IgD-negative memory B cell (primary cell): ENCODE measurements around the gene MT1H. TPM values are rescaled to one million over a fixed set of nuclear protein-coding genes. Genes with fewer than 3 reads are reported as not detected.

Experiments used
- H3K27ac Mint-ChIP-seq, 3 donors: one replicate each; pipeline ENCODE4 v1.8.0; 2020 to 2022; ENCODE audit warnings: mild to moderate bottlenecking in 3 of 3, mixed read lengths in 3 of 3, moderate library complexity in 1 of 3
- H3K27me3 Mint-ChIP-seq: one replicate; pipeline ENCODE4 v1.8.0; 2021; ENCODE audit warnings: mixed read lengths
- H3K36me3 Mint-ChIP-seq: one replicate; pipeline ENCODE4 v1.8.0; 2020; ENCODE audit warnings: mild to moderate bottlenecking, mixed read lengths
- H3K4me1 Mint-ChIP-seq, 3 donors: one replicate each; pipeline ENCODE4 v1.8.0; 2020 to 2022; ENCODE audit warnings: mixed read lengths in 3 of 3, mild to moderate bottlenecking in 1 of 3
- H3K4me3 Mint-ChIP-seq, 4 donors: one replicate each; pipeline ENCODE4 v1.8.0; 2020 to 2022; ENCODE audit warnings: mild to moderate bottlenecking in 4 of 4, mixed read lengths in 4 of 4, moderate library complexity in 3 of 4
- H3K9me3 Mint-ChIP-seq, 3 donors: one replicate each; pipeline ENCODE4 v1.8.0; 2020 to 2021; ENCODE audit warnings: mixed read lengths in 3 of 3, mild to moderate bottlenecking in 1 of 3
- polyA plus RNA-seq: library from polyadenylated mRNA; unstranded; fragments of 300-500 nt; fragmentation: Illumina TruSeq; gene quantifications from one replicate; pipeline ENCODE4 v1.2.3, GENCODE V29; 2021

MT1H gene
- polyA plus RNA-seq, 1 donor from 2014 or later: not detected

- no peaks in the 10 kb centered on the region for H3K9me3 Mint-ChIP-seq
- peaks cover 9 to 21% (median 11%) of the 10 kb centered on the region in 3 donors for H3K4me1 Mint-ChIP-seq
- H3K36me3 Mint-ChIP-seq: no peaks in the 10 kb centered on the region
- H3K27me3 Mint-ChIP-seq: peaks cover 55% of the 10 kb centered on the region
- peak within 1 kb of the TSS in 3 of 4 donors; percentile 51 to 60 (median 58) for H3K4me3 Mint-ChIP-seq
- no peak within 1 kb of the TSS for H3K27ac Mint-ChIP-seq
Measured at GRCh38 chr16:56632156-56632847, 37.3 kb upstream of the MT1H start, which contains the start of gene MT1M. MT1M (plus strand) TSS chr16:56632659; CDS start chr16:56632732, 73 bp downstream.

DNA sequence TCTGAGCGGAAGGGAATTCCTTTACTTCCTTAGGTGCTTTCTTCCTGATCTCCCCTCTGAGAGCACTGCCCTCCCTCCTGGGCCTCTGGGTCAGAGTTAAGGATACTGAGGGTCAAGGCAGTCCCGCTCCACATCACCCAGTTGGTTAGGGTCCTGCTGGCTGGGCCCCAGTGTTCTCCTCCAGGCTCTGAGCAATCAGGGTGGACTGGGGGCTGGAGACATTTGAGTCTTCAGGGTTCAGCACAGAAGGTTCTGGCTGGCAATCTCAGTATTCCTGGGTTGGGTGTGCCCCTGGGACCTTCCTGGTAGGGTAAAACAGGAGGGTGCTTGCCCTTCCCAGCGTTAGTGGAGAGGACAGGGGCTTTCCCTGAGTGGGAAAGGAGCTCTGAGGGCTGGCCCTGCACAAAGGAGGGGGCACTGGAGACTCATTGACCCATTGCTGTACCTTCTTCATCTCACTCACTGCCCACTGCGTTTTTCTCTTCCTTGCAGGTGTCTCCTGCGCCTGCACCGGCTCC is 36.7 kb upstream of the MT1H start:
- no peak overlapping the region for H3K27ac Mint-ChIP-seq
- H3K4me1 Mint-ChIP-seq: peaks cover 11 to 24% (median 11%) of the 10 kb centered on the region in 3 donors
- H3K4me3 Mint-ChIP-seq: peak overlapping the region in 2 of 4 donors; percentile 45 to 55

GRCh38 chr16:56633535-56633934 is 36.1 kb upstream of the MT1H start:
- Mint-ChIP-seq H3K9me3 (no peaks in the 10 kb centered on the region), H3K4me3 (no peak overlapping the region), H3K27ac (no peak overlapping the region), H3K4me1 (peaks cover 11 to 26% (median 13%) of the 10 kb centered on the region in 3 donors), H3K27me3 (peaks cover 65% of the 10 kb centered on the region), H3K36me3 (no peaks in the 10 kb centered on the region)

More for the DNA sequence above, 36.7 kb upstream of the MT1H start:
- Mint-ChIP-seq H3K9me3 (no peaks in the 10 kb centered on the region), H3K27me3 (peaks cover 61% of the 10 kb centered on the region), H3K36me3 (no peaks in the 10 kb centered on the region)

DNA sequence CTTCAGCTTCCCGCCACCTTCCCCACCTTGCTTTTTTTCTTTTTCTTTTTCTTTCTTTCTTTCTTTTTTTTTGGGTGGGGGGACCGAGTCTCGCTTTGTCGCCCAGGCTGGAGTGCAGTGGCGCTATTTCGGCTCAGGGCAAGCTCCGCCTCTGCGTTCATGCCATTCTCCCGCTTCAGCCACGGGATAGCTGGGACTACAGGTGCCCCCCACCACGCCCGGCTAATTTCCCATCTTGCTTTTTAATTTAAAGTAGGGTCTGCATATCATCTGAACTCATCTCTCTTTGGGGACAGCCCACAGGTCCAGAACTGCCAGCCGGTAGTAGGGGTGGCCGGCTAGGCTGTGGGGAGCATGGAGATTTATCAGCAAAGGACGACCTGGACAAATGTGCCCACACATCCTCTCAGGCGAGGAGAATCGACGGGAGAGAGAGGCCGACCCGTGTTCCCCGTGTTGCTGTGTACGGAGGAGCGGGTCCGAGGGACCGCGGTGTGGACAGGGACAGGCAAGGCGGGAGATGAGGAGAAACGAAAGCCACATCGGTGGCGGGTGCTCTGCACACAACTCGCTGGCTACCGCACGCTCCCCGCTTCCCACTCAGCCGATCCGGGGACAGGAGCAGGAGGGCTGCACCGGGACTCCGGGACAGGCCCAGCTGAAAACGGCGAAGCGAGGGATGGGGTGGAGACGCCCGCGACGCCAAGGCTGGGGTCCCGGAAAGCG is 34.7 kb upstream of the MT1H start:
- Mint-ChIP-seq H3K4me3 (peak overlapping the region in 3 of 4 donors; percentile 26 to 66 (median 65)), H3K36me3 (no peaks in the 10 kb centered on the region), H3K4me1 (peaks cover 11 to 25% (median 13%) of the 10 kb centered on the region in 3 donors), H3K9me3 (no peaks in the 10 kb centered on the region), H3K27me3 (peaks cover 77% of the 10 kb centered on the region), H3K27ac (no peak overlapping the region)

GRCh38 chr16:56635441-56635967 is 34.1 kb upstream of the MT1H start:
- peaks cover 82% of the 10 kb centered on the region for H3K27me3 Mint-ChIP-seq
- no peak overlapping the region for H3K27ac Mint-ChIP-seq
- no peaks in the 10 kb centered on the region for H3K36me3 Mint-ChIP-seq
- peaks cover 5 to 19% (median 9%) of the 10 kb centered on the region in 3 donors for H3K4me1 Mint-ChIP-seq
- H3K9me3 Mint-ChIP-seq: no peaks in the 10 kb centered on the region
- H3K4me3 Mint-ChIP-seq: peak overlapping the region in 2 of 4 donors; percentile 70 to 71

DNA sequence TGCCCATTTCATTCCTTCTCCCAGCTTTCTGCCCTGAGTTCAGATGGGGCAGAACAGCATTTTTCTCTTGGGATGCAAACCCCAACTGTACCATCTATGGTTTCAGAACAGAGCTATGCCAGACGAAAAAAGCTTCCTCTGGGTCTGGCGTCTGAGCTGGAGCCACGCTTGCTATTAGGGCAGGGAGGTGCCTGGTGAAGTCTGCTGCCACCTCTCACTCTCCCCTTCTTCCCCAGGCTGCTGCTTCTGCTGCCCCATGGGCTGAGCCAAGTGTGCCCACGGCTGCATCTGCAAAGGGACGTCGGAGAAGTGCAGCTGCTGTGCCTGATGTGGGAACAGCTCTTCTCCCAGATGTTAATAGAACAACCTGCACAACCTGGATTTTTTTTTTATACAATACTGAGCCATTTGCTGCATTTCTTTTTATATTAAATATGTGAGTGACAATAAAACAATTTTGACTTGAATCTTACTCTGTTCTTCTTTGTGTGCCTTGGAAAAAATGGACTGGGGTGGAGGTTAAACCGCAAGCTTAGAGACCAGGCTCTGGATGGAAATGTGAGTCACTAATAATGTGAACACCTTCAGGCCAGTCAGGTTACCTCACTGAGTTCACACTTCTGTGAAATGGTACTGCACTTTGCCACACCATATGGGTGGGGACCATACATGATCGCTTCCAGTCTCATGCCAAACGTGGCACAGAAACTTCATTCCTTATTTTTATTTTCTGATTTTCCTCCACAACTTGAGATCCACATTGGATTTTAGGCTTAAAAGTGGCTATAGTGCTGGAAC is 32.8 kb upstream of the MT1H start:
- Mint-ChIP-seq H3K4me3 (no peak overlapping the region), H3K27ac (no peak overlapping the region), H3K27me3 (peaks cover 82% of the 10 kb centered on the region), H3K36me3 (no peaks in the 10 kb centered on the region), H3K4me1 (peaks cover 5 to 16% (median 9%) of the 10 kb centered on the region in 3 donors), H3K9me3 (no peaks in the 10 kb centered on the region)

- Mint-ChIP-seq H3K4me1 (peaks cover 5 to 15% (median 9%) of the 10 kb centered on the region in 3 donors), H3K27ac (no peak within 1 kb of the TSS), H3K27me3 (peaks cover 70% of the 10 kb centered on the region), H3K9me3 (no peaks in the 10 kb centered on the region), H3K36me3 (no peaks in the 10 kb centered on the region), H3K4me3 (peak within 1 kb of the TSS in 2 of 4 donors; percentile 68 to 83)
Measured at GRCh38 chr16:56637814-56638750, 31.5 kb upstream of the MT1H start, which contains the start of gene MT1A. MT1A (plus strand) TSS chr16:56638666; CDS start chr16:56638739, 73 bp downstream.

DNA sequence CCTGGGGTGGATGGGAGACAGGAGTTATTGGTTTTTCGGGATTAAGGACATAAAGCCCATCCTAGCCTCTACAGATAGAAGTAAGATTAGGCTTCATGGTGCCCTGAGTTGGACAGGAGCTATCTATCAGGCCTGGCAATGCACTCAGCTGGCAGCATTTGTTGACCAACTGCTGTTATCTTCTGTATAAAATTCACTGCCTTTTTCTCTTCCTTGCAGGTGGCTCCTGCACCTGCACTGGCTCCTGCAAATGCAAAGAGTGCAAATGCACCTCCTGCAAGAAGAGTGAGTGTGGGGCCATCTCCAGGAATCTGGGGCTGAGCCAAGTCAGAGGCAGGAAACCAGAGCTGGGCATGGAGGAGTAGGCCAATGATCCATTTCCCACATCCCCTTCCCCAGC is 30.6 kb upstream of the MT1H start:
- peak overlapping the region in 1 of 4 donors; percentile 68 for H3K4me3 Mint-ChIP-seq
- no peaks in the 10 kb centered on the region for H3K9me3 Mint-ChIP-seq
- H3K36me3 Mint-ChIP-seq: no peaks in the 10 kb centered on the region
- H3K27me3 Mint-ChIP-seq: peaks cover 61% of the 10 kb centered on the region
- no peak overlapping the region for H3K27ac Mint-ChIP-seq
- H3K4me1 Mint-ChIP-seq: peaks cover 11 to 21% (median 15%) of the 10 kb centered on the region in 3 donors

DNA sequence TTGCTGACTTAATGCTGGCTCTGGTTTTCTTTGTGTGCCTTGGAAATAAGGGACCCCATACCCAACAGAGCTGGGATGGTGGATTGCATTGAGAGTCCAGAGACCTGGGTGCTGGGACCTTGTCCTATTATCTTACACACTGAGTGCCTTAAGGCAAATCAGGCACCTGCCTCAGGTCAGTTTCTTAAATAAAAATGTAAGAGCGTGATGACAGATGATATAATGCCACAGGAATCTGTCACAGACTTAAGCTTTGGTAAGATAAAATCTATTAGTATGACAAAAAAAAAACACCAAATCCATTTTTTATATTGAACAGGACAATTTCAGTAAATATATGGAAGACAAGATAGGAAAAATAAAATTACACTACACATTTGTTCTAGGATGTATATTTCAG is 29.5 kb upstream of the MT1H start:
- Mint-ChIP-seq H3K27me3 (peaks cover 54% of the 10 kb centered on the region), H3K4me3 (no peak overlapping the region), H3K27ac (no peak overlapping the region), H3K9me3 (no peaks in the 10 kb centered on the region), H3K36me3 (no peaks in the 10 kb centered on the region), H3K4me1 (peaks cover 7 to 18% (median 13%) of the 10 kb centered on the region in 3 donors)

GRCh38 chr16:56641166-56641565 is 28.4 kb upstream of the MT1H start:
- H3K4me1 Mint-ChIP-seq: peaks cover 7 to 14% (median 13%) of the 10 kb centered on the region in 3 donors
- H3K4me3 Mint-ChIP-seq: no peak overlapping the region
- H3K36me3 Mint-ChIP-seq: no peaks in the 10 kb centered on the region
- no peak overlapping the region for H3K27ac Mint-ChIP-seq
- no peaks in the 10 kb centered on the region for H3K9me3 Mint-ChIP-seq
- H3K27me3 Mint-ChIP-seq: peaks cover 54% of the 10 kb centered on the region

GRCh38 chr16:56643080-56643778 is 26.4 kb upstream of the MT1H start:
- peak overlapping the region in 1 of 3 donors; percentile 57 for H3K27ac Mint-ChIP-seq
- H3K27me3 Mint-ChIP-seq: peaks cover 44% of the 10 kb centered on the region

GRCh38 chr16:56643833-56644232 is 25.8 kb upstream of the MT1H start:
- Mint-ChIP-seq H3K27me3 (peaks cover 41% of the 10 kb centered on the region), H3K27ac (peak overlapping the region in 2 of 3 donors; percentile 23 to 57), H3K36me3 (no peaks in the 10 kb centered on the region), H3K4me3 (peak overlapping the region; percentile 57 to 86 (median 76)), H3K9me3 (no peaks in the 10 kb centered on the region), H3K4me1 (peaks cover 7 to 10% (median 8%) of the 10 kb centered on the region in 3 donors)

More at GRCh38 chr16:56643080-56643778, 26.4 kb upstream of the MT1H start:
- Mint-ChIP-seq H3K4me1 (peaks cover 7 to 10% (median 8%) of the 10 kb centered on the region in 3 donors), H3K9me3 (no peaks in the 10 kb centered on the region), H3K4me3 (peak overlapping the region; percentile 58 to 86 (median 76)), H3K36me3 (no peaks in the 10 kb centered on the region)

DNA sequence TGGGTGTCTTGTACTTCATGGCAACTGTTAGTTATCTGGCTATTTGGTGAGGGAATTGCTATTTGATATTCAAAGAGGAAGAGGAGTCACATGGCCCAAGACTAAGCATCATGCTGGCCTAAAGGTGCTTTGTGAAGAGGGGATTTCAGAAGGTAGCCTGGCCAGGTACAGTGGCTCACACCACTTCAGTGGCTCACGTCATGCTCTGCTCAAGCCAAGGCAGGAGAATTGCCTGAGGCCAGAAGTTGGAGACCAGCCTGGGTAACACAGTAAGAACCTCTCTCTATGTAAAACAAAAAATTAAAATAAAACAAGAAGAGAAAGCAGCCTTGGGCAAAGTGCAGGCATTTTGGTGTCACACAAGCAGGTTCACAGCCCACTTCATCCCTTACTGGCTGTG is 24.3 kb upstream of the MT1H start:
- Mint-ChIP-seq H3K4me1 (peaks cover 7 to 10% (median 8%) of the 10 kb centered on the region in 3 donors), H3K4me3 (peak overlapping the region in 1 of 4 donors; percentile 45), H3K36me3 (no peaks in the 10 kb centered on the region), H3K27ac (no peak overlapping the region), H3K27me3 (peaks cover 29% of the 10 kb centered on the region), H3K9me3 (no peaks in the 10 kb centered on the region)
